A673 (cell line): ENCODE results near the gene SGMS1. TPM values are rescaled to one million over a fixed set of nuclear protein-coding genes. Genes with fewer than 3 reads are reported as not detected.
"Not testable (repeated sequence)": the region's sequence is repeated elsewhere in the genome, so short reads cannot be mapped to it uniquely, and the experiment has no call there.

Source experiments
- BruUV-seq: library from RNA; stranded (reverse); fragments of 400-500 nt; replicated peaks from 2 replicates; lab custom pipeline; 2021; lab: Mats Ljungman, UMichigan
- CTCF ChIA-PET: fragments of 300-600 bp; sonication (Branson Sonifier 250); formaldehyde crosslinking; loops from one replicate; lab custom pipeline; 2022; ENCODE audit warnings: antibody characterized with exemption; lab: Charles Lee
- POLR2A ChIA-PET: fragments of 300-600 bp; sonication (Branson Sonifier 250); formaldehyde crosslinking; loops from one replicate; lab custom pipeline; 2022; ENCODE audit warnings: antibody characterized with exemption; ENCODE audit not compliant: low non-redundant PET; lab: Charles Lee
- DNase-seq: peaks from one replicate; pipeline ENCODE4 v3.0.0-alpha.2; 2015; ENCODE audit warnings: low spot score
- H3K27ac ChIP-seq: fragments of 200-600 bp; sonication (generic); 2 replicates; pipeline ENCODE4 v1.5.1; 2016; ENCODE audit warnings: mixed run types, low read depth, mild to moderate bottlenecking, mixed read lengths, antibody characterized with exemption, low read length; ENCODE audit not compliant: poor library complexity, severe bottlenecking
- H3K27me3 ChIP-seq: fragments of 200-600 bp; sonication (generic); replicated peaks from 2 replicates; pipeline ENCODE4 v1.6.1; 2017; ENCODE audit warnings: mixed run types, low read depth, mild to moderate bottlenecking, mixed read lengths, antibody characterized with exemption, low read length; ENCODE audit not compliant: insufficient read depth, poor library complexity
- H3K36me3 ChIP-seq: fragments of 200-600 bp; sonication (generic); 2 replicates; pipeline ENCODE4 v1.6.1; 2016; ENCODE audit warnings: mixed run types, mild to moderate bottlenecking, mixed read lengths, antibody characterized with exemption, low read length; ENCODE audit not compliant: insufficient read depth, poor library complexity, severe bottlenecking
- H3K4me1 ChIP-seq: fragments of 200-600 bp; sonication (generic); 2 replicates; pipeline ENCODE4 v1.6.1; 2017; ENCODE audit warnings: mixed run types, mild to moderate bottlenecking, mixed read lengths, antibody characterized with exemption, low read length; ENCODE audit not compliant: insufficient read depth, poor library complexity, severe bottlenecking
- H3K4me3 ChIP-seq: fragments of 200-600 bp; sonication (generic); 2 replicates; pipeline ENCODE4 v1.5.1; 2016; ENCODE audit warnings: low read depth, mixed run types, mild to moderate bottlenecking, mixed read lengths, low read length; ENCODE audit not compliant: poor library complexity, severe bottlenecking
- H3K9me3 ChIP-seq: fragments of 200-600 bp; sonication (generic); 2 replicates; pipeline ENCODE4 v1.6.1; 2016; ENCODE audit warnings: mixed run types, low read depth, mild to moderate bottlenecking, mixed read lengths, antibody characterized with exemption, low read length; ENCODE audit not compliant: poor library complexity, severe bottlenecking
- EZH2 ChIP-seq: fragments of 200-600 bp; sonication (generic); IDR thresholded peaks from 2 replicates; pipeline ENCODE4 v1.6.1; 2017; ENCODE audit warnings: borderline replicate concordance, low read depth, mild to moderate bottlenecking, mixed read lengths, antibody characterized with exemption, low read length; ENCODE audit not compliant: poor library complexity, severe bottlenecking
- intact Hi-C: fragments of 100-400 bp; cut with micrococcal nuclease; formaldehyde crosslinking; loops from one replicate; pipeline ENCODE4 v1.10.0; 2022; ENCODE audit not compliant: unreplicated experiment
- total RNA-seq: library from RNA; stranded (reverse); gene quantifications from 2 replicates; pipeline ENCODE4 v1.2.3, GENCODE V29; 2021
- TF ChIP-seq, protein P1 (sequence below): fragments of 300-800, 200-600 bp; sonication (generic); conservative IDR thresholded peaks from 2 replicates; pipeline ENCODE4 v1.5.1; 2017; ENCODE audit warnings: low read depth, mild to moderate bottlenecking, antibody characterized with exemption, low read length, moderate library complexity, mixed read lengths

SGMS1 gene
- total RNA-seq, 1 experiment from 2014 or later: 13.0 TPM

DNA sequence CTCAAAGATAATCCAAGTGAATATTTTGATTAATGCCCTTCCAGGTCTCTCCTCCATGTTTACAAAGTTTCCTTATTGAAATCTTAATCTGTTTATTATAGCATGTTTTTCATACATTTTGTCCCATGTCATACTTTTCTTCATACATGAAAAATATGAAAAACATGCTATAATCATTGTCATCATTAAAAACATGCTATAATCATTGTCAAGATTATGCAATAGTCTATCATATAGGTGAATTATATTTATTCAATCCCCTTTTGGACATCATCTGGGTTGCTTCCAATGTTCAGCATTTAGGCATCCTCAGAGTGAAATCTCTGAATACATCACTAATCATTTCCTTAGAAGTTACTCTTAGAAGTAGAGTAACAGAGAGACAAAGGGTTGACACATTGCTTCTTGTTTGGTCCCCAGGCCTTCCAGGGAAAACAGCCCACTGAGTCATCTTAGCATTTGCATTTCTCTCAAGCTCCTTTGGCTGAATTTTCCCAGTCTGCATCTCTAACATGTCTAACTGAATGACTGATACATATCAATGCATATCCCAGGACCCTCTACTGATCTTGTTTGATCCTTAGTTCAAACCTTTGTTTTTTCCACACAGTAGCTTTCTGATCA is 87.0 kb downstream of the SGMS1 start:
- intact Hi-C loops: no loop called here
- no peak overlapping the region for H3K27ac ChIP-seq
- POLR2A ChIA-PET: no interaction called here

DNA sequence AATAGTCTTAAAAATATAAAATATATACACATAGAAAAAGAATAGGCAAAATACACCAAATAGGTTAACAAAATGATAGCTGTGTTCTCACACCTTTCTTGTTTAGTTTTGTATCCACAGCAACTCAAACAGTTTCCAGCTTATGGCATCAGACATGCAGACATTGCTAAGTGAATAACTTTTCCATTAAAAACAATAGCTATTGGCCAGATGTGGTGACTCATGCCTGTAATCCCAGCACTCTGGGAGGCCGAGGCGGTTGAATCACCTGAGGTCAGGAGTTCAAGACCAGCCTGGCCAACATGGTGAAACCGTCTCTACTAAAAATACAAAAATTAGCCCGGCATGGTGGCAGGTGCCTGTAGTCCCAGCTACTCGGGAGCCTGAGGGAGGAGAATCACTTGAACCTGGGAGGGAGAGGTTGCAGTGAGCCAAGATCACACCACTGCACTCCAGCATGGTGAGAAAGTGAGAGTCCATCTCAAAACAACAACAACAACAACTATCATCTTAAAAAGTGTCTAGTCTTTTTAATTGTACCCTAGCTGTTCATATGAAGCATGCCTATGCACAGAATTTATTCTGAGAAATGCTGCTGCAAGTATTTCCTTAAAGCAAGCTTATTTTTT is 88.9 kb downstream of the SGMS1 start:
- CTCF ChIA-PET, H3K36me3 ChIP-seq, H3K4me1 ChIP-seq, H3K9me3 ChIP-seq, DNase-seq, intact Hi-C loops, POLR2A ChIA-PET, H3K27me3 ChIP-seq, H3K27ac ChIP-seq, BruUV-seq, H3K4me3 ChIP-seq: not testable (repeated sequence)

More for the DNA sequence above, 87.0 kb downstream of the SGMS1 start:
- H3K4me1 ChIP-seq: no peaks in the 10 kb centered on the region
- no peak for TF ChIP-seq EZH2
- TF ChIP-seq, protein P1, sequence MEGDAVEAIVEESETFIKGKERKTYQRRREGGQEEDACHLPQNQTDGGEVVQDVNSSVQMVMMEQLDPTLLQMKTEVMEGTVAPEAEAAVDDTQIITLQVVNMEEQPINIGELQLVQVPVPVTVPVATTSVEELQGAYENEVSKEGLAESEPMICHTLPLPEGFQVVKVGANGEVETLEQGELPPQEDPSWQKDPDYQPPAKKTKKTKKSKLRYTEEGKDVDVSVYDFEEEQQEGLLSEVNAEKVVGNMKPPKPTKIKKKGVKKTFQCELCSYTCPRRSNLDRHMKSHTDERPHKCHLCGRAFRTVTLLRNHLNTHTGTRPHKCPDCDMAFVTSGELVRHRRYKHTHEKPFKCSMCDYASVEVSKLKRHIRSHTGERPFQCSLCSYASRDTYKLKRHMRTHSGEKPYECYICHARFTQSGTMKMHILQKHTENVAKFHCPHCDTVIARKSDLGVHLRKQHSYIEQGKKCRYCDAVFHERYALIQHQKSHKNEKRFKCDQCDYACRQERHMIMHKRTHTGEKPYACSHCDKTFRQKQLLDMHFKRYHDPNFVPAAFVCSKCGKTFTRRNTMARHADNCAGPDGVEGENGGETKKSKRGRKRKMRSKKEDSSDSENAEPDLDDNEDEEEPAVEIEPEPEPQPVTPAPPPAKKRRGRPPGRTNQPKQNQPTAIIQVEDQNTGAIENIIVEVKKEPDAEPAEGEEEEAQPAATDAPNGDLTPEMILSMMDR: no peak
- H3K36me3 ChIP-seq: no peaks in the 10 kb centered on the region
- no peaks in the 10 kb centered on the region for H3K9me3 ChIP-seq
- CTCF ChIA-PET: no interaction called here
- no peaks in the 10 kb centered on the region for H3K27me3 ChIP-seq
- BruUV-seq: no TSS peak
- no peak for DNase-seq
- H3K4me3 ChIP-seq: no peak overlapping the region

DNA sequence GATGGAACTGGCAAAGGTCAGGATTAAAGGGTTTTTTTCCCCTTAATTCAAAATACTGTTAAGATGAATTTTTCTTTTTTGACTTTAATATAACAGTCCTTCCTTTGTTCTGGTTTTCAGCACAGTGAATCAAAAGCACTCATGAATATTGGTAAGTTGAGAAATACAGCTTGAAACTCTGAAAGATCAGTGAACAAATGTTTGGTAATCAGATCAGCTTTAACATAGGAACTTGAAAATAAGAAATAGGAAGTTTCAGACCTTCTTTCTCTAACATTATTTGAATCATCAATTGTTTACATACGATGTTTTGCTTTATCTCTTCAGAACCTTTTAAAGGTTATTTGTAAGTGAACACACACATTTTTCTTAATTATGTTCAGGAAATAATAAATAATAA is 90.5 kb downstream of the SGMS1 start:
- Histone ChIP-seq H3K27ac (no peak overlapping the region), H3K27me3 (no peaks in the 10 kb centered on the region), H3K4me3 (no peak overlapping the region), H3K36me3 (no peaks in the 10 kb centered on the region), H3K9me3 (no peaks in the 10 kb centered on the region), H3K4me1 (no peaks in the 10 kb centered on the region)
- TF ChIP-seq, protein P1: no peak
- TF ChIP-seq EZH2: no peak
- ChIA-PET CTCF (no interaction called here), POLR2A (no interaction called here)
- intact Hi-C loops: no loop called here
- no peak for DNase-seq
- BruUV-seq: no TSS peak
